Stimulated activated CD4-positive, alpha-beta T cell treated with anti-CD3 and anti-CD28 coated beads, Interleukin-2, amount 100 ng/mL, for 24 hours (primary cell): Measurements from ENCODE around the gene BTBD19.

Source experiments
- DNase-seq, 2 donors: peaks; one replicate each; pipeline ENCODE4 v3.0.0-alpha.2; 2020

Gene BTBD19

DNA sequence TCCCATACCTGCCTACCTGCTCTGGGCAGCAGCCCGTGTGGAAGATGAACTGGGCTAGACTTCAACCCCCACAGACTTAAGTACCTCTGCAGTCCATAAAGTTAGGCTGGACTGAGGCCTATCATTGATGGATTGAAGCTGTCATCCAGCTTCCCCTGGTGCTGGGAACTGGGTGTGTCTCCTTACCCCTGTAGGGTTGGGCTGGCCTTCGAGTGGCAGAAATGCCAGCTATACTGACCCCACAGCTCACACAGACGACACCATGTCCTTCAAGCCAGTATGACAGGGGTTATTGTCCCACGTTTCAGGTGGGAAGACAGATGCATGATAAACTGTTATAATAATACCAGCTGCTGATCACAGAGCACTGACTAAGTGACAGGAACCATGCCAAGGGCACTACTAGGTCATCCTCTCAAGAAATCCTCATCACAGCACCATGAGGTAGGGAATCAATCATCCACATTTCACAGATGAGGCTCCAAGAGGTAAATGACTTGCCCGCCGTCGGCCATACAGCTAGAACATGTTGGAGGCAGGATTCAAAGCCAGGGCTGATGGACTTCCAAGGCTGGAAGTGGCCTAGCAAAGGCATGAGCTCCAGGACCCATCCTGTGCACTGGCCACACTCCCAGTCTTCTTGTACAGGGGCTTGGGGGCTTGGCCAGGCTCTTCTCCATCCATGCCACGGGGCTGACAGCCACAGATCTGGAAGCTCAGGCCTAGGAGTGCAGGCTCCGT lies 20.0 kb upstream of the BTBD19 start, which contains the start of gene BEST4:
BEST4 (minus strand) TSS at position 51 of the 741 bp plus-strand sequence. CDS start 465 bp downstream, outside the sequence.
- DNase-seq: no peak

DNA sequence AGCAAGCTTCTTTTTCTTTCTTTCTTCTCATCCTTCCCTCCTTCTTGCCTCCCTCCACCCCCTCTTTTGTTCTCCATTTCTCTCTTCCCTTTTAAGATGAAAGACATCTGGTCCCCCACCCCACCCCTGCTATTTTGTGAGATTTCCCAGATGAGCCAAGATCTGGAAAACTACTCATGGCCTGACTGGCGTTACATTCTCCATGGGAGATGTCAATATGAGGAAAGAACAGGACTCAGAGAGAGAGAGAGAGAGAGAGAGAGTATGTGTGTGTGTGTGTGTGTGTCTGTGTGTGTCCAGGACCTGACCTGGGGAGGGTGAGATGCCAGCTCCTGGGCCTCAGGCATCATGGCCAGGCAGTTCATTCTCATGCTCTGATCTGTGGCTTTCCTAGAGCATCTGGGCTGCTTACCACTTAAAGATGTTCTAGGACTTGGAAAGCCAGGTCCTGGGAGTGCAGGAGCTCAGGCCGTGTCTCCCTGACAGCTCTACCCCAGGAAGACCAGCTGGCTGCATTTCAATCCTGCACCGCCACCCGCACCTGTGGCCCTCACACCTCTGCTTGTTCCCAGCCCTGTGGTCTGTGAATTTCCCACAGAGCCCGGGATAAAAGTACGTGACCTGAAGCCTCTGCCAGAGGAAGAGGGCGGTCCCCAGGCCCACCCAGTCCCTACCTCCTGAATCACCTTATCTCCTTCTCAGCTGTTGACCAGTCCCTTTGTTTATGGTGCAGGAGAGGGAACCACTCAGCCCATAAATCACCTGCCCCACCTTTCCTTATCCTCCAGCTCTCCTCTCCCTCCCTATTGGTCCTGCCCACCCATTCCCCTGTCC lies 17.1 kb upstream of the BTBD19 start:
- no peak for DNase-seq

DNA sequence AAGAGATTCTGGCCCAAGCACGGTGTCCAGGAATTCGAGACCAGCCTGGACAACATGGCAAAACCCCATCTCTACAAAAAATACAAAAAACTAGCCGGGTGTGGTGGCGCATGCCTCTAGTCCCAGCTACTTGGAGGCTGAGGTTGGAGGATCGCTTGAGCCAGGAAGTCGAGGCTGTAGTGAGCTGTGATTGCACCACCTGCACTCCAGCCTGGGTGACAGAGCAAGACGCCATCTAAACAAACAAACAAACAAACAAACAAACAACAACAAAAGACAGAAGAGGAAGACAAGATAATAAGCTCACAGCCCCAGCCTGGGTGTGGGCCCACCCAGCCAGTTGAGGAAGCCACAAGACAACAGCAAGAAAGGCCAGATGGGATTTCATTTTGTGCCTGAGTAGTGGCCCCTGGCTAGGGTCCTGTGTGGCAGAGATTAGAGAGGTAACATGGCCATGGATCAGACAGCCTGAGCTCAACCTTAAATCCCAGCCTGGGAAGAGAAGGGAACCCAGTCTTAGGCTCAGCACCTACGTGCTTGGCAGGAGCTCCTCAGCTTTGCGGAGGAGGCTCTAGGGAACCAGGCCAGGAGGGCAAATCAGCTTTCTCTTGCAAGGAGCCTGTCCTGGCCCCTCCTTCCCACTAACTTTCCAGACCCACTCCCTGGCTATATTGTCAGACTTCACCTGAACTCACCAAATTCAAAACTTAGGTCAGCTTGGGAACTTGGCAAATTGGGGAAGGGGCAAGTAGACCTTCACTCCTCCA lies 15.4 kb upstream of the BTBD19 start:
- DNase-seq: peak in 1 of 2 donors; percentile 12

DNA sequence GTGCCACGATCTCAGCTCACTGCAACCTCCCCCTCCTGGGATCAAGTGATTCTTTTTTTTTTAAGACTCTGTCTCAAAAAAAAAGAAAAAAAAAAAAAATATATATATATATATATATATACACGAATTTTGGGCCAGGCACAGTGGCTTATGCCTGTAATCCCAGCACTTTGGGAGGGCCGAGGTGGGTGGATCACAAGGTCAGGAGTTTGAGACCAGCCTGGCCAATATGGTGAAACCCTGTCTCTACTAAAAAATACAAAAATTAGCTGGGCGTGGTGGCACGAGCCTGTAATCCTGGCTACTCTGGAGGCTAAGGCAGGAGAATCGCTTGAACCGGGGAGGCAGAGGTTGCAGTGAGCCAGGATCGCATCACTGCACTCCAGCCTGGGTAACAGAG lies 10.4 kb upstream of the BTBD19 start:
- peak in 1 of 2 donors; percentile 10 for DNase-seq

DNA sequence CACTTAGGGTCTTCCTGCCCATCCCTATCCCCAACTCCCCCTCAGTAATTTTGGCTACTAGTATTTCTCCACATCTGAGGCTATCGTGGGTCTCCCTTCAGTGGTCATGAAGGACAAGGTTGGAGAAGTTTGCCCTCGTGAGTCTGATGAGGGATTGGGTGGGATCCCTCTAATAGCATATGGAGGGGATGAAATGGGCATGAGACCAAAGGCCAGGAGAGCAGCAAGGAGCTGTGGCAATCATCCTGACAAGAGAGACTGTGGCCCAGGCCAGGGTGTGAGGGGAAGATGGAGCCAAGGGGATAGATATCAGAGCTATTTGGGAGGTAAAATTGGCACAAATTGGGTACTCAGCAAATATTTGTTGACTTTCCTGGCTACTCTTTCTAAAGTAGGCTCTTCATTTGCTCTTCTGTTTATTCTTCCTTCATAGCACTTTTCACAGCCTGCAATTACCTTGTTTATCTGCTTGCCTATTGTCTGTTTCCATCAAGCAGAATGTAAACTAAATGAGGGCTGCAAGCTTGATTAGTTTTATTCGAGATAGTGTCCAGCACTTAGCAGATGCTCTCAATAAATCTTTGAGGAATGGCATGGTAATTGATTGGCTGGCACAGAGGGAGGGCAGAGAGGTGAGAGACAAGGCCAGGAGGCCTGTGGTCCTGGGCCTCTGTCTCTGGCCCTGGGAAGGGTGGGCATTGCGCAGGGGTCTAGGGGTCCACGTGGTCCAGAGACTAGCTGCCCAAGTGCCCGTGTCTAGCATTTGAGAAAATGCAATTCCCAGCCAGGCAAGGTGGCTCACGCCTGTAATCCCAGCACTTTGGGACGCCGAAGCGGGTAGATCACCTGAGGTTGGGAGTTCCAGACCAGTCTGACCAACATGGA lies 9.6 kb upstream of the BTBD19 start:
- DNase-seq: no peak

DNA sequence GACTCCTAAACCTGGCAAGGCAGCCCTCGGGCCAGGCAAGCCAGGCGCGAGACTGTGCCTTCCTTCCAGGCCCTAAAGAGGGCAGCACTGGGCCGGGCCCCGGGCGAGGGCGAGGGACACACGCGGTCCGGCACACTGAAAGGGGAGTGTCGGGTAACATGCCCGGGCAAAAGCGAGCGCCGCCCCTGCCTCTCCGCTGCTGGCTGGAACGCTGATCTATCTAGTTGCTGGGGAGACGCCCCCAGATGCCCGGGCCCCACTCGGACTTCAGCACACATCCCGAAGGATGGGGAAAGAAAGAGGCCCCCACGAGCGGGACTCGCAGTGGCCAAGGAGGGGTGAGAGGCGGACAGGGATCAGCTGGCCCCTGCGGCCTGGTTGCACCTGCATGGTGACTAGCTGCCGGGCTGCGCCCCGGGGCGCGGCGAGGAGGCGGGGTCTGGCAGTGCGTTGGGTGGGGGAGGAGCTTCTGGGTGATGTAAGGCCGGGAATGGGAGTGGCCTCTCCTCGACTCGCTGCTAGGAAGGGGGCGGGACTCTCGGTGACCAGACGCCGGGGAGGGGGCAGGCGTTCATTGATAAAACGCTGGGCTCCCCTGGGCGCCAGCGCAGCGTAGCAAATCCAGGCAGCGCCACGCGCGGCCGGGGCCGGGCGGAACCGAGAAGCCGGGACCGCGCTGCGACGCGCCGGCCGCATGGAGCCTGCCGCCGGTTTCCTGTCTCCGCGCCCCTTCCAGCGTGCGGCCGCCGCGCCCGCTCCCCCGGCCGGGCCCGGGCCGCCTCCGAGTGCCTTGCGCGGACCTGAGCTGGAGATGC lies 8.3 kb upstream of the BTBD19 start, which contains the start of gene PLK3:
PLK3 (plus strand) TSS at position 608 of the 815 bp plus-strand sequence; CDS start at position 695, 87 bp downstream.
- DNase-seq: peak; percentile 98 to 99

DNA sequence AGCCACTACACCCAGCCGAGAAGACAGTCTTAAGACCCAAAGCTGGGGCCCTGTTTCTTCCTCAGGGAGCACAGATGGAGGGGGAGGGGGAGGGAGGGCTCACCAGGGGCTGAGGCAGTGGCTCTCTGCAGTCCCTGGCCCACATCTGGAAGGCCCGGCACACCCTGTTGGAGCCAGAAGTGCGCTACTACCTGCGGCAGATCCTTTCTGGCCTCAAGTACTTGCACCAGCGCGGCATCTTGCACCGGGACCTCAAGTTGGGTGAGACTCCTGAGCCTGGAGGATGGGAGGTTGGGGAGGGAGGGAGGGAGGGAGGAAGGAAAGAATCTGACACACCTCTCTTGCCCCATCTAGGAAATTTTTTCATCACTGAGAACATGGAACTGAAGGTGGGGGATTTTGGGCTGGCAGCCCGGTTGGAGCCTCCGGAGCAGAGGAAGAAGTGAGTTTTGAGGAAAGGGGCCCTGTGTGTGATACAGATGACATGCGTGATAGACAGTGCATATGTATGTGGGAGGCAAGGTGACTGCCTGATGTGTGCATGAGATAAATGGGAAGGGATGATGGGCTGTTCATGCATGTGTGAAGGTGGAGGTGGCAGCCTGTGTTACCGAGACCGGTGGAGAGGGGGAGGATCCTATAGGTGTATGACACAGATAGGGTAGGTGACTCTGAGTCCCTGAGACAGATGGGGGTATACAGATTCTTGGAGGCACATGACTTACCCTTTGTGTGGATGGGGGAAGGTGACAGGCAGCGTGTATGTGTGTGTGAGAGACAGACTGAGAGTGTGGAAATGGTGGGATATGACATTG lies 6.6 kb upstream of the BTBD19 start:
- DNase-seq: peak in 1 of 2 donors; percentile 66

DNA sequence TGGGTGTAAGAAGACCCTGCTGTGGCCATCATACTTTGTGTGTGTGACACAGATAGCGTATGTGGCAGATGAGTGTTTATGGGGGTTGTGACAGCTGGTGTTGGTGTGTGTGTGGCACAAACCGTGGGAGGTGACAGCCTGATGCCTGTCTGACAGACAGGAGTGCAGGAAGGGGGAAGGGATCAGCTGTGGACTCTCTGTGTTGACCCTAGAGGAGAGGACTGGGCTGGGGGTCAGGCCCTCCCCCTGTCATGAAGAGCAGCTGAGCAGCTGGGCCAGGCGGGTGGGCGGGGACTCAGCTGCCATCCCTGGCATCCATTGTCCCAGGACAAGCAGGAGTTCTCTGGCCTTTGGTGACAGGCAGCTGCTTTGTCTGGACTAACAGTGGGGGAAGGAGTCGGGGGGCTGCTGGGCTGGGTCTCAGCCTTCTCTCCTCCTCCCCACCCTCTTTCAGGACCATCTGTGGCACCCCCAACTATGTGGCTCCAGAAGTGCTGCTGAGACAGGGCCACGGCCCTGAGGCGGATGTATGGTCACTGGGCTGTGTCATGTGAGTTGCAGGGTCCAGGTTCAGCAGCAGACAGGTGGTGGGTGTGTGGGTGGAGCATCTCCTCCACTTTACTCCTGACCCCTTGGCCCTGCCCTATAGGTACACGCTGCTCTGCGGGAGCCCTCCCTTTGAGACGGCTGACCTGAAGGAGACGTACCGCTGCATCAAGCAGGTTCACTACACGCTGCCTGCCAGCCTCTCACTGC lies 5.8 kb upstream of the BTBD19 start:
- DNase-seq: no peak

DNA sequence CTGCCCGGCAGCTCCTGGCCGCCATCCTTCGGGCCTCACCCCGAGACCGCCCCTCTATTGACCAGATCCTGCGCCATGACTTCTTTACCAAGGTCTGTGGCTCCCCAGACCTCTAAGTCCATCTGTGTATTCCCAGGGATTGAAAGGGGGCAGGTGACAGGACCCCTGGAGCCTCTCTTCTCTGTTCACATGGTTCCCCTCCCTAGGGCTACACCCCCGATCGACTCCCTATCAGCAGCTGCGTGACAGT lies 5.3 kb upstream of the BTBD19 start:
- no peak for DNase-seq

DNA sequence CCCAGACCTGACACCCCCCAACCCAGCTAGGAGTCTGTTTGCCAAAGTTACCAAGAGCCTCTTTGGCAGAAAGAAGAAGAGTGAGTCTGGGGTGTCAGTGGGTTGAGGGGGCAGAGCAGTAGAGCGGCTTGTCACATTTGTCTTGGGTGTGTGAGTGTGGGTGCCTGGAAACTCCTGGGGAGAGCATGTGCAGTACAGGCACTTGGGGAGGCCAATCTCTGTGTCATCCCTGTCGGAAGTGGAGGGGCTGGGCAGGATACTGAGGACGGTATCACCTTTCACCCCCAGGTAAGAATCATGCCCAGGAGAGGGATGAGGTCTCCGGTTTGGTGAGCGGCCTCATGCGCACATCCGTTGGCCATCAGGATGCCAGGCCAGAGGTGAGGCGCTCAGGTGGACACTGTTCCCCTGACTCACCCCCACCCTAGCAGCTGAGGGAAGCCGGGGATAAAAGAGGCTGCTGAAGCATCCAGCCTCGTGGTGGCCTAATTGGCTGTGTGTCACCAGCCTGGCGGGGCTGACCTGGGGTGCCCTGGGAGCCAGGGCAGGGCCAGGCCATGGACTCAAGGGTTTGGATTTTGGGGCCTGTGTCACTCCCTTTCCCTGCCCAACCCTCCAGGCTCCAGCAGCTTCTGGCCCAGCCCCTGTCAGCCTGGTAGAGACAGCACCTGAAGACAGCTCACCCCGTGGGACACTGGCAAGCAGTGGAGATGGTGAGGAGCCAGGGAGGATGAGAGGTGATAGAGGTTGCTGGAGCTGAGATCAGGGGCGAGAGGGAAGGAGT lies 4.8 kb upstream of the BTBD19 start:
- no peak for DNase-seq

DNA sequence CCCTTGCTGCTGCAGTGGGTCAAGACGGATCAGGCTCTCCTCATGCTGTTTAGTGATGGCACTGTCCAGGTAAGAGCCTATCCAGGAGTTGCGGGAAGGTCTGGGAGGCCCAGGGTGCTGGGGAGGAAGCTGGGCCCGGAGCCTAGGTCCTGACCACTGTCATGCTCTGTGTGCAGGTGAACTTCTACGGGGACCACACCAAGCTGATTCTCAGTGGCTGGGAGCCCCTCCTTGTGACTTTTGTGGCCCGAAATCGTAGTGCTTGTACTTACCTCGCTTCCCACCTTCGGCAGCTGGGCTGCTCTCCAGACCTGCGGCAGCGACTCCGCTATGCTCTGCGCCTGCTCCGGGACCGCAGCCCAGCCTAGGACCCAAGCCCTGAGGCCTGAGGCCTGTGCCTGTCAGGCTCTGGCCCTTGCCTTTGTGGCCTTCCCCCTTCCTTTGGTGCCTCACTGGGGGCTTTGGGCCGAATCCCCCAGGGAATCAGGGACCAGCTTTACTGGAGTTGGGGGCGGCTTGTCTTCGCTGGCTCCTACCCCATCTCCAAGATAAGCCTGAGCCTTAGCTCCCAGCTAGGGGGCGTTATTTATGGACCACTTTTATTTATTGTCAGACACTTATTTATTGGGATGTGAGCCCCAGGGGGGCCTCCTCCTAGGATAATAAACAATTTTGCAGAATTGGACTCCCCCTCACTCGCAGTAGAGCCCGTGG lies 2.9 kb upstream of the BTBD19 start:
- peak in 1 of 2 donors; percentile 10 for DNase-seq

DNA sequence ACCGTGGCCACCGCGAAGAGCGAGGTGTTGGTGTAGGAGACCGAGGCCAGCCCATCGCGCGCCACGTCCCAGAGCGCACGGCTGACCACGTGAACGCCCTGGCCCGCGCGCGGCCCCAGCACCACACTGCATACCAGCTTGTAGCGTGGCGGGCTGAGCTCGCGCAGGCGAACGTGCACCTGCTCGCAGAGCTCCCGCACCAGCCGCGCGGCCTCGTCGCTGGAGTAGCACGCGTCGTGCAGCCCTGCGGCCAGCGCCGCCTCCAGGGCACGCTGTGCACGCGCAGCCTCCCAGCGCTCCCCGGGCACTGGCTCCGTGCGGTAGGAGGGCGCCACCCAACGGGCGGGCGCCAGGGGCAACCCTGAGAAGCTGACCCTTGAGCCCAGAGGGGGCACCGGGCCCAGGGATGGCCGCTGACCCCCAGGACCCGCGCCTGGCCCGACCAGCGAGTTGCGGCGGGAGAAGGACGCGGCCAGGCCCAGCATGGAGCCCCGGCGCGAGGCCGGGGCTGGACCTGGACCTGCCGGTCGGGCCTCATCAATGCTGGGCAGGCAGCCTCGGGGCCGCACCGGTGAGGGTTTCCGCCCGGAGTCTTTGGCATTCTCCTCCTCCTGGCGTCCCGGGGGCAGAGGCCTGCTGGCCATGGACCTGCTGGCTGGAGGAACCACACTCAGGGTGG lies 2.2 kb upstream of the BTBD19 start:
- no peak for DNase-seq

DNA sequence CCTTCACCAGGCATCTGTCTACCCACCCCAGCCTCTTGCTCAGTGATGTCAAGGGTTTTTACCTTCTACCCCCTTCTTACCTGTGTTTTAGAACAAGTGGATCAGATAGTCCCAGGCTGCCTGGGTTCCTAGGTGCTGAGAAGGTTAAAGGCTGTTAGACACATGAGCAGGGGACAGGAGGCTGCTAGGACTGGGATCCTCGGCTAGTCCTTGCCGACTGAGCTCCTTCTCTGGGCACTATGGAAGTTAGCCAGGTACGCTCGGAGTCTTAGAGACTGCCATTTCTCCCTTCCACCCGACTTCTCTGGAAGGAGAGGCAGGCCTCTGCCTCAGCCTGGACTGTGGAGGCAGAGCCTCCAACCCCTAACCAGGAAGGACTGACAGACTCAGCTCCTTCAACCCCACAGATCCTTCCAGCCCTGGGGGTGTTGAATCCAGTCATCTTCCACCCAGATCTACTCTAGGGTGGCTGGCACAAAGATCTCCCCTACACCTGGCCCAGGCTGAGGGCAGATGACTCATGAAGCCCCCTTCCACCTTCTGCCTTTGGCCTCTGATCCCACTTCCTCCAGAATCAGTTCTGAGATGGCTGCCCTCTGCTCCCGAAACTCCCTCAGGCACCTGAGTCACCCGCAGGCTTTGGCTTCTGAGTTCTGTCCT lies 1.5 kb upstream of the BTBD19 start, which contains the start of gene DYNLT4:
DYNLT4 (minus strand) TSS at position 648 of the 660 bp plus-strand sequence. CDS start 683 bp downstream, outside the sequence.
- DNase-seq: no peak

DNA sequence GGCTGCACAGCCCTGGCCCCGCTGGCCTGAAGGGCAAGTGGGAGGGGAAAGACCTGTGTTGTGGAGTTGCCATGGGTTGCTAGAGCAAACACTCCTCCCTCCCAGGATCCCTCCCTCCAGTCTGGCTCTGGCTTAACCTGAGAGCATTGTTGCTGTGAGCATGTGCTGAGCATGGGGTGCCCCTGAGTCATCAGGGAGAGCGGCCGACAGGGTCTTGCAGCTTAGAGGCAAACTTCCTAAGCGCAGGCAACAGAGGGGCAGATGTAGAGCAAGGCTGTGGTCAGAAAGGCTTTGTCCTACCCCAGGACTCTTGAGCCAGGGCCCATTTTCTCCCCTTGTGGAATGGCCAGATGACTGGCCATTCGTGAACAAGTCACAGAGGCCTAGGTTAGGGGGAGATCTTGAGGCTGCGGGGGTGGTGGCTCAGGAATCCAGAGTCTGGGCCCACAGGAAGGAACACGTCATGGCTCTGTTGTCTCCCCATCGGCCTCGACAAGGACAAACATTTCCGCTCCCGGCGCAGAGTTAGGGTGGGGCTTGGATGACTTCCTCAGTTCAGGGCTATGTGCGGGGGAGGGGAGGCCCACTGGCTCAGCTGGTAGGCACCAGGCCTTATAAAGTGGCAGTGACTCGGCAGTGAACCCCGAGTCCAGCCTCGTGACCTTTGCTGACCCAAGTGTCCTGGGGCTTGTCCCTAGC lies 810 bp upstream of the BTBD19 start:
- peak; percentile 87 to 92 for DNase-seq

DNA sequence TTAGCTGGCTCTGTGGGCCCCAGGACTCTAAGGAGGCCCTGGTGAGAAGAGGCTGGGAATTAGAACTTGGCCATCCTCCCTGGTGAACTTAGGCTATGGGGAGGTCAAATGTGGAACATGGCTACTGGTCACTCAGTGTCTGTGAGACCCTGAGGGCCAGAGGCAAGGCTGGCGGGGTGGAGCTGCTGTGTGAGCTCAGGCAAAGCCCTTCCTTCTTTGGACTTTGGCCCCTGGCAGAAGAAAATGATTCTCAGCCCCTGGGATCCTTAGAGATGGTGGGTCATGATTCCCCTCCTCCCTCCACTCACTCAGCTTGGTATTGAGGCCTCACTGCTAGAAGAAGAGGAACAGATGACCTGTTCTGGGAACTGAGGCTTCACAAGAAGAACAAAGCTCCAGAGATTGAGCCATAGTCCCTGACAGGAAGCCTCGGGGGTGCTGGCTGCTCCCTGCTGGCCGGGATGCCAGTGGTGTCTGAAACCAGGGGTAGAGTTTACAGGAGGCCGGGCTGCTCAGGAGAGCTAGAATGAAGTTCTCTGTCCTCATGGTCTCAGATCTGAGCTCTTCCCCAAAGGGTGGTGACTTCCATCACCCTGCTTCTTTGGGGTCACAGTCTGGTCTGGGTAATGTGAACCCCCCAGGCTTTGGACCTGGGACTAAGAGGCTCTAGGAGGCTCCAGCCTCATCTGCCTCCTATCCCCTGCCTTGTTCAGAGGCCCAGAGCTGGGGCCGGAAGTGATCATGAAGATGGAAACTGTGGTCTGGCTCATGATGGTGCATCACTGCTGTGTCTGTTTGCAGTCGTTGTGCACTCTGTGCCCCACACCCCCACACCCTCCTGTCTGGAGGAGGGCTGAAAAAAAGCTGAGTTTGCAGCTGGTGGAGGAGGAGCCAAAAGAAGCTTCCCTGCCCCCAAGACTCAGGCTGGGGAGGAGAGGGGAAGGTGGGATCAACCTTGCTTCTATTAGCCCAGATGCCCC lies 905 bp downstream of the BTBD19 start:
- DNase-seq: peak; percentile 86 to 89
